ENCODE measurements around the gene RHEB.
"Not testable (repeated sequence)": the region's sequence is repeated elsewhere in the genome, so short reads cannot be mapped to it uniquely, and the experiment has no call there.

Gene RHEB

GRCh38 chr7:151537818-151538561, 18.3 kb upstream of the RHEB start:
- in situ Hi-C loops (cut with HindIII; ENCODE audit: low pct_ligation_motif_present, low pct_unique_long_range_greater_than_20kb, low sequenced_read_pairs), result no loop called here
- DNase-seq, result no peak

- in situ Hi-C loops (cut with HindIII; ENCODE audit: low pct_ligation_motif_present, low pct_unique_long_range_greater_than_20kb, low sequenced_read_pairs); DNase-seq: not testable (repeated sequence)
Measured at GRCh38 chr7:151536178-151536577, 16.5 kb upstream of the RHEB start.

GRCh38 chr7:151529842-151530241, 10.1 kb upstream of the RHEB start:
- in situ Hi-C loops (cut with HindIII; ENCODE audit: low pct_ligation_motif_present, low pct_unique_long_range_greater_than_20kb, low sequenced_read_pairs), result no loop called here
- no peak for DNase-seq

- no peak for DNase-seq
- in situ Hi-C loops (cut with HindIII; ENCODE audit: low pct_ligation_motif_present, low pct_unique_long_range_greater_than_20kb, low sequenced_read_pairs), result no loop called here
Measured at GRCh38 chr7:151524845-151525244, 5.2 kb upstream of the RHEB start.

GRCh38 chr7:151524331-151524730, 4.6 kb upstream of the RHEB start:
- DNase-seq, result no peak
- in situ Hi-C loops (cut with HindIII; ENCODE audit: low pct_ligation_motif_present, low pct_unique_long_range_greater_than_20kb, low sequenced_read_pairs), result no loop called here

- in situ Hi-C loops (cut with HindIII; ENCODE audit: low pct_ligation_motif_present, low pct_unique_long_range_greater_than_20kb, low sequenced_read_pairs), result no loop called here
- DNase-seq, result peak; percentile 69
Measured at GRCh38 chr7:151520419-151521261, 945 bp upstream of the RHEB start.

GRCh38 chr7:151518947-151519764, 539 bp downstream of the RHEB start:
- in situ Hi-C loops (cut with HindIII; ENCODE audit: low pct_ligation_motif_present, low pct_unique_long_range_greater_than_20kb, low sequenced_read_pairs), result not testable (repeated sequence)

GRCh38 chr7:151518105-151518946, 1.4 kb downstream of the RHEB start:
- peak; percentile 78 for DNase-seq
- in situ Hi-C loops (cut with HindIII; ENCODE audit: low pct_ligation_motif_present, low pct_unique_long_range_greater_than_20kb, low sequenced_read_pairs), result no loop called here

More at GRCh38 chr7:151518947-151519764, 539 bp downstream of the RHEB start:
- peak; percentile 39 for DNase-seq

- in situ Hi-C loops (cut with HindIII; ENCODE audit: low pct_ligation_motif_present, low pct_unique_long_range_greater_than_20kb, low sequenced_read_pairs), result no loop called here
Measured at GRCh38 chr7:151517601-151518104, 2.0 kb downstream of the RHEB start.

GRCh38 chr7:151515276-151515565, 4.5 kb downstream of the RHEB start:
- in situ Hi-C loops (cut with HindIII; ENCODE audit: low pct_ligation_motif_present, low pct_unique_long_range_greater_than_20kb, low sequenced_read_pairs), result no loop called here

More at GRCh38 chr7:151517601-151518104, 2.0 kb downstream of the RHEB start:
- peak; percentile 21 for DNase-seq

GRCh38 chr7:151514461-151515275, 5.0 kb downstream of the RHEB start:
- in situ Hi-C loops (cut with HindIII; ENCODE audit: low pct_ligation_motif_present, low pct_unique_long_range_greater_than_20kb, low sequenced_read_pairs), result no loop called here
- DNase-seq, result no peak

More at GRCh38 chr7:151515276-151515565, 4.5 kb downstream of the RHEB start:
- no peak for DNase-seq

- DNase-seq, result no peak
- in situ Hi-C loops (cut with HindIII; ENCODE audit: low pct_ligation_motif_present, low pct_unique_long_range_greater_than_20kb, low sequenced_read_pairs), result no loop called here
Measured at GRCh38 chr7:151513133-151513532, 6.6 kb downstream of the RHEB start.

GRCh38 chr7:151512353-151512752, 7.3 kb downstream of the RHEB start:
- in situ Hi-C loops (cut with HindIII; ENCODE audit: low pct_ligation_motif_present, low pct_unique_long_range_greater_than_20kb, low sequenced_read_pairs), result no loop called here
- no peak for DNase-seq

- in situ Hi-C loops (cut with HindIII; ENCODE audit: low pct_ligation_motif_present, low pct_unique_long_range_greater_than_20kb, low sequenced_read_pairs), result no loop called here
- no peak for DNase-seq
Measured at GRCh38 chr7:151511946-151512345, 7.7 kb downstream of the RHEB start.

GRCh38 chr7:151511270-151511669, 8.4 kb downstream of the RHEB start:
- in situ Hi-C loops (cut with HindIII; ENCODE audit: low pct_ligation_motif_present, low pct_unique_long_range_greater_than_20kb, low sequenced_read_pairs), result no loop called here
- no peak for DNase-seq

GRCh38 chr7:151509670-151510333, 9.9 kb downstream of the RHEB start:
- no peak for DNase-seq
- in situ Hi-C loops (cut with HindIII; ENCODE audit: low pct_ligation_motif_present, low pct_unique_long_range_greater_than_20kb, low sequenced_read_pairs), result no loop called here

GRCh38 chr7:151508991-151509390, 10.7 kb downstream of the RHEB start:
- DNase-seq, result no peak
- in situ Hi-C loops (cut with HindIII; ENCODE audit: low pct_ligation_motif_present, low pct_unique_long_range_greater_than_20kb, low sequenced_read_pairs), result no loop called here
